ENCODE results near the gene SLC26A1. TPM values are rescaled to one million over a fixed set of nuclear protein-coding genes. Genes with fewer than 3 reads are reported as not detected.

SLC26A1 gene
- total and polyA plus RNA-seq, 2 of the 13 experiments (the other 11 are each of a cell fraction or from before 2014, with no cell fraction given): 5.4 to 22.9 TPM

GRCh38 chr4:962231-963208, 30.7 kb downstream of the SLC26A1 start:
- 0 out of 5 replicates have a peak, but pooled peaks cover 0 to 1% of the 10 kb centered on the region in 2 experiments for H3K36me3 ChIP-seq (replicated peaks in 1 of 2; ENCODE audit: control insufficient read depth in 1 of 2, insufficient read depth in 2 of 2, low read length in 2 of 2)
- POLR2A ChIA-PET: interaction anchor here (1.1 kb wide), 1 partner anchor 24 kb away, joined by 3 read pairs; the partner anchor contains the start of gene IDUA
- no TSS peak for BruUV-seq (replicated peaks)
- 90% methylated on average over 2 of the region's 54 CpGs for WGBS (ENCODE audit: low lambda C conversion rate)
- H3K4me2 ChIP-seq (ENCODE audit: low read depth, low read length): no peak overlapping the region
- no peaks in the 10 kb centered on the region for H3K79me2 ChIP-seq (ENCODE audit: insufficient read depth, low read length)
- in situ Hi-C loops (cut with HindIII; ENCODE audit: extremely low pct_ligation_motif_present, low pct_unique_long_range_greater_than_20kb): no loop called here
- intact Hi-C loops (cut with micrococcal nuclease; ENCODE audit: unreplicated experiment): no loop called here
- no peak for ATAC-seq
- no peaks in the 10 kb centered on the region for H4K20me1 ChIP-seq (ENCODE audit: insufficient read depth, low read length)
- no peak for DNase-seq (ENCODE audit: low spot score)
- no peak overlapping the region for H2AFZ ChIP-seq (ENCODE audit: low read length)
- H3K27me3 ChIP-seq (ENCODE audit: control insufficient read depth in 1 of 2, insufficient read depth in 2 of 2, low read length in 2 of 2): no peaks in the 10 kb centered on the region
- H3K9me3 ChIP-seq (ENCODE audit: low read length): no peaks in the 10 kb centered on the region
- no peak for FAIRE-seq
- CTCF ChIA-PET (ENCODE audit: low intra/inter-chr PET ratio, low total read pairs): no interaction called here
- no peak overlapping the region for H3K27ac ChIP-seq (ENCODE audit: extremely low read length, insufficient read depth, low read length)
- no peaks in the 10 kb centered on the region for H3K4me1 ChIP-seq (ENCODE audit: insufficient read depth, low read length)
- H3K9ac ChIP-seq (ENCODE audit: insufficient read depth, low read depth, low read length): no peak overlapping the region
- TF ChIP-seq HMGA1 (CRISPR knock-in tag; conservative IDR thresholded peaks at IDR 0.05) (no peak), MYC (CRISPR knock-in tag; IDR thresholded peaks at IDR 0.05; ENCODE audit: borderline replicate concordance) (no peak), ZSCAN20 (CRISPR knock-in tag; IDR thresholded peaks at IDR 0.05; ENCODE audit: borderline replicate concordance) (no peak), CSRNP2 (CRISPR knock-in tag; conservative IDR thresholded peaks at IDR 0.05; ENCODE audit: low read depth) (no peak)
- H3K4me3 ChIP-seq (replicated peaks in 1 of 3; ENCODE audit: insufficient read depth in 1 of 3, low read depth in 2 of 3, low read length in 3 of 3): no peak overlapping the region

Measured in HepG2 (cell line).